NCI-H69 (cell line): ENCODE measurements around the gene RPS27.

ENCODE experiments used
- DNase-seq: peaks from one replicate; lab custom pipeline; 2025; lab: John Stamatoyannopoulos, UW

RPS27 gene

DNA sequence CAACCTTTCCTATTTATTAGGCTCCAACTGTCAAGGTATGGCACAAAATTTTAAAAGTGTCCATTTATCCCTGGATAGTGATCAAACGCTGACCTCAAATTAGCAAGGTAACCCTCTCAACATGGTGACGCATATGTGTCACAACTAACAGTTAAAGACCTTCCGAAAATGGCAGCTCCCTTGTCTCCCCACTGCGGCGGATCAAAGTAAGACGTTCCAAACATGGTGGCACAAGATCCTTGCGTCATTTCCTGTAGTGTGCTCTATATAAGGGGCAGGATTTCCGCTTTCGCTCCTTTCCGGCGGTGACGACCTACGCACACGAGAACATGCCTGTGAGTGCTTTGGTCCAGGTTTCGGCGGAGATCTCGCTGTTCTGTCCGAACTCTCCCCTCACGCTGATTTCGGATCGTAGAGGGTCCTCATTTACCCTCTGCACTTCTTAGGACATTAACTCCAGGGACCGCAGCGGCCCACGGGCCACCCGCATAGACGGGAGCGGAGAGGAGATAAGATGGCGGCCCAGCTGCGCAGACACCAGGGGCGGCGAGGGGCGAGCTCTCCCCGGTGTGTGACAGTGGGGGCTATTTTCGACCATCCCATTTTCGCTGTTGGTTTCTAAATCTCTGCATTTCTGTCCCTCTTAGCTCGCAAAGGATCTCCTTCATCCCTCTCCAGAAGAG lies at the start of gene RPS27:
RPS27 (plus strand) TSS at position 295 of the 683 bp plus-strand sequence; CDS start at position 330, 35 bp downstream.
- peak; percentile 99 for DNase-seq

DNA sequence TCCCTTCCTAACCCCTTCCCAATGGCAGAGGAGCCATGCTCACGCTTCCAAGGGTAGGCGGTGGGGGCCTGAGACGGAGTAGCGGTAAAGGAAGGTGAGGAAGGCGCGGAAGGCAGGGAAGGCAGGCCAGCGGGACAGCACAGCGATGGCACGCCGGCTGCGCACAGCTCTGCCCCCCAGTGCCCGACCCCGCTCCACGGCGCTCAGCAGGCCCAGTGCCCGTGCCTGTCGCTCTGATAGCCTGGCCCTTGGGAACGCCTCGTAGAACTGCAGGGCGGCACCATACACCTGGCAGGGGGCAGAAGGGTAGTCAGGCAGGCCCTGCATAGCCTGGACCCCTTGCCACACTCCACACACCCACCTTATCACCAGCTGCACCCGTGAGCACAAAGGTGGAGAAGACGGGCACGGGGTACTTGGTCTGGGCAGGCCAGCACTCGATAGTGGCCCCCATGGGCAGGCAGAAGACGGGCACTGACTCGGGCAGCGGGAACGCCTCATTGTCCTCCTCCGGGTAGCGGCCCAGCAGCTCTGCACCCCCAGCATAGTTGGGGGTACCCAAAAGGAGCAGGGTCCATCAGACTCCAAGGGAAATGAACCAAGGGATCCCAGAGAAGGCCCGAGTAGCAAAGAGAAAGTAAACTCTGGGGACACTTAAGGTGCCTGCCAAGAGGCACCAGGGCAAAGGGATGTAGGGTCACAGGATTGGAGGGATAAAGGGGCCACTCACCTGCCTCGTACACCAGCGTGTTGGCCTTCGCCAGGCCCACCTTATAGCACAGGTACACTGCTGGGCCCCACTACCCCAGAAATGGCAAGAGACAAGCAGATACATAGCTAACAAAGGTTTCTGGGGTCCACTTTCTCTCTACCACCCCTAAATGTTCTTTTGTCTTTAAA lies 48.5 kb upstream of the RPS27 start:
- DNase-seq: no peak

DNA sequence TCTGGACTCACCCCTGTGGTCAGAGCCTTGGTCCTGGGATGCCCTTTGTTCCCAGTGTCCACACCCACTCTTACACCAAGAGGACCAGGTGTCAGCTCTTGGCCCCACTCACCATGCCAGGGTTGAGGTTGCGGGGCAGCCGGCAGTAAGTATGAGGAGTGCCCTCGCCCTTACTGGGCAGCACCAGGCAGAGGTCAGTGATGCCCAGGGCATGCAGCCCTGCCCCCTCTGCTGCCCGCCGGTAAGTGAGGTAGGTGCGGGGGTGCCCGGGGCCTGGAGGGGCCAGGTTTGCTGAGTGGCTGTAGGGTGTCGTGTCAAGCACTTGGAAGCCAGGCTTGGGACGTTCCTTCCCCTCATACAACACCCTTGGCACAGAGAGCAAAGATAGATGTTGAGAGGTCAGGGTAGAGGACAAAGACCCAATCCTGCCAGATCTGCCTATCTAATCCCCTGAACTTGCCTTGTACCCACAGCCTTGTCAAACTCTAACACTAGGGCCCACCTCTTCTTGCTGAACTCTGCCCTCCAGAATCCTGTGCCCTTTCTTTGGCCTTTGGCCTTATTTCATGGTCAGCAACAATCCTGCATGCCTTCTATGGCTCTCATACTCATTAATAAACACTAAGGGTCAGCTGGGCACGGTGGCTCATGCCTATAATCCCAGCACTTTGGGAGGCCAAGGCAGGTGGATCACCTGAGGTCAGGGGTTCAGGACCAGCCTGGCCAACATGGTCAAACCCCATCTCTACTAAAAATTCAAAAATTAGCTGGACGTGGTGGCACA lies 47.6 kb upstream of the RPS27 start:
- no peak for DNase-seq

DNA sequence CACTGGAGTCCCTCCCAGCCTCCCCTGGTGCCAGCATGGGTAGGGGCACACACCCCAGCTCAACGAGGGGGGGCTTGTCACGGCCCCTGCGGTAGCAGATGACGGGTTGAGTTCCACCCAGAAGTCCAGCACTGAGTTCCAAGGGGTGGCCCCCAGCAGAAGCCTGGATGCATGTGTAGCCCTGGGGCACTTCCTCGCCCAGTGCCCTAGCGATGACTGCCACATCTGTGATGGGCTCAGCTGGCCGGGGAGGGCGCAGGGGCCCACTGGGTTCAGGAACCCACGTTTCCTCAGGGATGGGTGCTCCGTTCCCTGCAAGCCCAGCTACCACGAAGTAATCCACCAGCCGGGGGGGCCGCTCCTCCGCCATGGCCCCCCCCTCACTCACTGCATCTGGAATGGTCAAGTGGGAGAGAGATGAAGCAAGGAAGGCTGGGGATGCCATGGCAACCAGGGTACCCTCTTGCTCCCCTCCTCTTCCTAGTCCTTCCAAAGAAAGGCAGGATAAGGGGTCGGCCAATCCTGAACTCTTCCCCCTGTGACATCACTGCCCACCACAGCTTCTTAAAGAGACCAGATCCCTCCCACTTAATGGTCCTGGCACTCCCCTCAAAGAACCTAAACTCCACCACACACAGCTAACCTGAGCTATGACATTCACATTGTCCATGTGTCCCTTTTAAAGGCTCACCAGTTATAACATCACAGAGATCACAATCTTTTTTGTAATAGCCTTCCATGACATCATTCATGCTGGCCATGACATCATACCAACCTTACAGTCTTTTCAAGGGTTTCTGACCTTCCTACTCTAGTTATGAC lies 46.3 kb upstream of the RPS27 start:
- DNase-seq: no peak

DNA sequence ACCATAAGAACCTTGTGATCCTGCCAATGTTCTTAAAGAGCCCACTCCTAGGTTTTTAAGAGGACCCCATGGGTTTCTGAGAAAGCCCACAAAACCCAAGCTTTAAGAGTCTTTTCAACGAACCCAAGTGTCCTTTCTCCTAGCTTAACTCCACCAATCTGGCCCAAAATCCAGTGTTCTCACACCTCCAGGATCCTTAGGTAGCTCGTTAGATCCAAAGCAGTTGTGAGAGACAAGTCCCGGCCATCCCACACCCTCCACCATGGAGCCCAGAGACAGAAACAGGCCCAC lies 45.8 kb upstream of the RPS27 start:
- no peak for DNase-seq

DNA sequence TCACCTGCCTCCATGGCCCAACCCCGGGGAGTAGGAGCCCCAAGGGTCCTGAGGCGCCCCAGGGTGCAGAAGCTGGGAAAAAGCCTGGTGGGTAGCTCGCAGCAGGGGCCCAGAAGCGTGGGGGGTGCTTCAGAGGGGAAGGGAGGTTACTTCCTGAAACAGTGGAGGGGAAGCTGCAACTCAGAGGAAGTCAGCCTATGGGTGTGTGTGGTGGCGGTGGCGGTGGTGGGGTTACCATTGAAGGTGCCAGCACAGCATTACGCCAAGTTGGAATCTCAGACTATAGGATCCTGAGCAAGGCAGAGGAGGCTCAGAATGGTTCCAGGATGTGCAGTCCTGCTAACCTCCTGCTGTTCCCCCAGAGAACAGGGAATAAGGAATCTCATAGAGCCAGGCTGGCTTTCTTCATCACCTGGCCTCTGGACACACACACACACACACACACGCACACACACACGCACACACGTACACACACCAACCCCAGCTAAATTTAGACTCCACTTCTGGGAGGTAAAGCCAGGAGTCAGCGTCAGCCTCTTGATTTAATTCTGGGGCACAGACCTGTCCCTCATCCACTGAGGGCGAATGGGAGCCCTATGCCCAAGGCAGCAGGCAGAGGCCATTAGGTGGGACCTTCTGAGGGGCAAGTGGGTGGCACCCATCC lies 45.3 kb upstream of the RPS27 start:
- DNase-seq: peak; percentile 57

DNA sequence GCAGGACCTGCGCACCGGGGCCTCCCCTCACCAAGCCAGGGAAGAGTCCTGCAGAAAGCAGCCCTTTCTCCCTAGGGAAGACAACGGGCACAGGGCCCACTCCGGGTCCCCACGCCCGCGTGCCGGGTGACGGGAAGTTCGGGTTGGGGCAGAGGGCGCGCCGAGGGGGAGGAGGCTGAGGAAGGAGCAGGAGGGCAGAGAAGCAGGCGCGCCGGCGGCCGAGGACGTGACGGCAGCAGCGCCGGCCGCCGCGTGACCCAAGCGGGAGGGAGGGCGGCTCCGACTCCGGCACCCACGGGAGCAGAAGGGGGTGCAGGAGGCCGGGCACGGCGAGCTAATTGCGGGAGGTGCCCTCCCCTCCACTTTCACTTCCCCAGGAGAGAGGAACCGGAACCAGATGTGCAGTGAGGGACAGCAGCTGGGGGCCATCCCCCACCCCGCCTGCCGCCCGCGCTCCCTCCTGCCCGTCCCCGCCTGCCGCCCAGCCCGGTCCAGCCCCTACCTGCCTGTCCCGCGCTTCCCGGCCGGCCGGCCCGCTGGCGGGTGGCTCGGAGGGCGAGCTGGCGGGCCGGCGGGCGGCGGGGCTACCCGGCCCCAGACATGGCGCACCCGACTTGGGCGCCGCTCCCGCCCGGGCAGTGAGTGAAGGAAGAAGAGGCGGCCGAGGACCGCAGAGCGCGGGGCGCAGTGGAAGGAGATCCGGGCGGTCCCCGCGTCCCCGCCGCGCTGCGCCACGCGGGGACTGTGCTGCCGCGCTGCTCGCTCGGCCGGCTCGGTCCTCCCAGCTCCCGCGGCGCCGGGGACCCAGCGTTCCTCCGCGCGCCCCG lies 44.6 kb upstream of the RPS27 start:
- peak; percentile 80 for DNase-seq

DNA sequence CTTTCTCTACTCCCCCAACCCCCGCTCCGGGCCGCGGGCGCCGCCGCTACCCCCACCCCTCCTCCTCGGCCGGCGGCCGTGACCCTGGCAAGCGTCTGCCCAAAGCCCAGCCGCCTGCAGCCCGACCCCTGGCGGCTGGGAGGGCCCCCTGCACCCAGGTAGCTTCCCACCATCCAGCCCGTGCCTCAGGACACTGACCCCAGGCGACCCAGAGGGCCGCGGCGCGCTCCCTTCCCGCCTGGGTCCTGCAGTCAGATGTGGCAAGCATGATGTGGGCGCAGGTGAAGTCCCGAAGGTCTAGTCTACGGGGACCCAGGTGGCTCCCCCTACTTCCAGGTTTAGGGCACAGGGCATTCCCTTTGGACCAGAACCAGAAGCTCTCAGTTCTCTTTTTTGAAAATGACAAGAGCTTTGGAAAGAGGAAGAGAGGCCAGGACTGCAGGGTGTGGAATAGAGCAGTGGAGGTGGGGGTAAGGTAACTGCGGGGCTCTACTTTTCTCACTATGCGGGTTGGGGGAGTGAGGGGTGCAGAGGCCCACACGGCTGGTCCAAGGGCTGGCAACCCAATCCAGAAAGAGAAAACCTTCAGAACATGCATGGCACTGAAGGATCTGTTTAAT lies 43.8 kb upstream of the RPS27 start, which contains the start of gene DENND4B:
DENND4B (minus strand) TSS at position 97 of the 620 bp plus-strand sequence. CDS start 2,344 bp downstream, outside the sequence.
- DNase-seq: peak; percentile 91

DNA sequence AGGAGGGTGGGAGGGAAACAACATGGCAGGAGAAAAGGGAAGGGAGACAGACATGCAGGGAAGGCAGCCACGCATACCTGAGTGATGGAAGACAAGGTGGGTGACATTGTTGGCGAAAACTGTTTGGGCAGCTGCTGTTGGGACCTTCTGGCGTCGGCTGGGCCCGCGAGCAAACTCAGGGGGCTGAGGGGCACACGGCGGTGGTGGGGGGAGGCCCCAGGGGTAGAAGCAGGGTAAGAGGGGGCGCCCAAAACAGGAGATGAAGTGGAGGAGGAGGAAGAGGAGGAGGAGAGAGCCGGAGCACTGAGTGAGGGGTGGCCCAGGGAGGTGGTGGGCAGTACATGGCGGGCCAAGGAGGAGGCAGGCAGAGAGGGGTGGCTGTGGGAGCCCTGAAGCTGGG lies 39.4 kb upstream of the RPS27 start:
- no peak for DNase-seq

DNA sequence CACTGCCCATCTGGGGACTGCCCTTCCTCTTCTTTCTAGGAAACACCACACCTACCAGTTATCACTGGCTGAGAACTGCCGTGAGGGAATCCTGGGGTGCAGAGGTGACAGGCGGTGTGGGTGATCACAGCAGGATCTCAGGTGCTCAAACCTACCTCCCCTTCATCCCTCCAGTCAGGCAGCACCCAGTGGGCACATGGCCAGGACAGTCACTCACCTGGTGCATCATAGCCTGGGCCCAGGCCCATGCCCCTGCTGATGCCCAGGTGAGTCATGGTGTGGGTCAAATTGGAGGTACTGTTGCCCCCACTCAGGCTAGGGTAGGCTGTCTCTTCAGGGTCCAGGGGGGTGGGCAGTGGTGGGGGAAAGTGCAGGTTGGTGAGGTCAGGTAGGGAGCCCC lies 38.8 kb upstream of the RPS27 start:
- DNase-seq: no peak

DNA sequence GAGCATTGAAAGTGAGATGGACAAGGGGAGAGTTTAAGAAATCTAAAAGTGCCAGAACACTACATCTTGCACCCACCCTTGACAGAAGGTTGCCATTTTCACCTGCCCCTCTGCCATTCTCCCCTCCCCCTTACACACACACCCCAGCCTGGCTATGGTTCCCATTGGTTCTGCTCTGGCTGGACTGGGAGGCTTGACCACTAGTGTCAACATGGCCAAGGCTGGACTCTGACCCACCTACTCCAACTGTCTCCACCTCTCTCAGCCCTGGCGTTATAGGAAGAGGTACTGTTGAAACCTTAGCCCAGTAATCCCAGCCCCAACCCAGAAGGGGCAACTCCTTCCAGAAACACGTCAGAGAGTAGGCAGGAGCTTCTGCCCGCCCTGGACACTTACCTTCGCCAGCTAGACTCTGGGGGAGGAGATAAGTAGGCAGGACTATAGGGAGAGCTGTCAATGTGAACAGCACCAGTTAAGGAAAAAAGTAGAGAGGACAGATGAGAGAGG lies 36.6 kb upstream of the RPS27 start:
- no peak for DNase-seq

DNA sequence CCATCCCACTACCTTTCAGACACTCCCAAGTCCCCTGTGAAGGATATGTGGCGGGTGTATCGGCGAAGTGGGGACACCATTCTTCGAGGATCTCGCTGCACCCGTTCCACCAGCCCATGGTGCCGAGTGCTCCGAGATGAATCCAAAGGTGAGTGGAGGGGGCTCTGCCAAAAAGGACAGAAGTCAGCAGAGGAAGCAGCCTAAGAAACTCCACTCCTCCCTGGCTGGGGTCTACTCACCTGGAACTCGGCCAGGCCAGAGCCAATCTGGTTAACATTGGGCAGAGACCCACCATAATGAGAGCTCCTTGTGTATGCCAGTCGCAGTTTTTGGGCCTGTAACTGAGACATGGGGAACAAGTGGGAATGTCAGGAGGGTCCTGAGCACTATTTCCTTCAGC lies 35.7 kb upstream of the RPS27 start:
- DNase-seq: no peak

DNA sequence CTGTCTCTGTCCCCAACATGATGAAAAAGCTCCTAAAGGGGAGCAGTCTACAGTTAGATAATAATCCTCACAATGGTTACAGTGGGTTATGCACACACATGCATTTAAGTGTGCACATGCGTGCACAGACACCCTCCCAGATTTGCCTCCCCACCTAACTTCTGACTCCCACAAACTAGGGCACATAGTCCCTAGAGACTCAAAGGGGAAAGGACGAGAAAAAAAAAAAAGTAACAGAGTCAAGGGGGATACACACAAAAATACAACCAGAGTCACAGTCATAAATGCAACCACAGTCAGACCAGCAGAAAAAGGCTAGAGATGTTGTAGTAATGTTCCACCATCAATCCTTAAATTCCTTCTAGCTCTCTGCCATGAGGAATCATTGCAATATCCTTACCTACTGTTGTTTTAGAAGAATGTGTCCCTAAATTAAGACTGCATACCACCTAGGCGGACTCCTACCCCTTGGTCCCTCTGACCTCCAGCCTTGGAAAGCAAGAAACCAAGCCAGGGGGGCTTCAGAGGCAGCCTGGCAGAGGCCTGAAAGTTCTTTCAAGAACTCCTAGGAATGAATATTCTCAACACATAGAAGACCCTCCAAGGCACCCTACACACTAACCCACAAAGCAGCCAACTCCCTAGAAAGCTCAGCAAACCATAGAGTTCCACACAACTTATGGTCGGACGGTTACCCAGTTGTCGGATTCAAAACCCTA lies 33.4 kb upstream of the RPS27 start:
- DNase-seq: no peak

DNA sequence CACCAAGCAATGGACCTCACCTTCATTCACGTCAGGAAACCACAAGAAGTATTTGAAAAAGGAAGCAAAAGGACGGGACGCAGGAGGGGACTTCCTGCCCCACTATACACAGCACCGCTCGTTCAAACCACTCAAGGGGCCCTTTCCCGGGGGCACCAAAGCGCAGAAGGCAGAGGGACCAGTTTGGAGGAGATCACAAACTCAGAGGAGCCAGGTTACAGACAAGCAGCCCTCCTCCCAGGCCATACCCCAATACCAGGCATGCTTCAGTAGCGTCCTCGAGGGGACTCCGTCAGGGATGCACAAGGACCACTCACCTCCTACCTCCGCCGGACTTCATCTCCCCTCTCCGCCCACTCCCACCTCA lies 32.8 kb upstream of the RPS27 start:
- DNase-seq: peak; percentile 60

DNA sequence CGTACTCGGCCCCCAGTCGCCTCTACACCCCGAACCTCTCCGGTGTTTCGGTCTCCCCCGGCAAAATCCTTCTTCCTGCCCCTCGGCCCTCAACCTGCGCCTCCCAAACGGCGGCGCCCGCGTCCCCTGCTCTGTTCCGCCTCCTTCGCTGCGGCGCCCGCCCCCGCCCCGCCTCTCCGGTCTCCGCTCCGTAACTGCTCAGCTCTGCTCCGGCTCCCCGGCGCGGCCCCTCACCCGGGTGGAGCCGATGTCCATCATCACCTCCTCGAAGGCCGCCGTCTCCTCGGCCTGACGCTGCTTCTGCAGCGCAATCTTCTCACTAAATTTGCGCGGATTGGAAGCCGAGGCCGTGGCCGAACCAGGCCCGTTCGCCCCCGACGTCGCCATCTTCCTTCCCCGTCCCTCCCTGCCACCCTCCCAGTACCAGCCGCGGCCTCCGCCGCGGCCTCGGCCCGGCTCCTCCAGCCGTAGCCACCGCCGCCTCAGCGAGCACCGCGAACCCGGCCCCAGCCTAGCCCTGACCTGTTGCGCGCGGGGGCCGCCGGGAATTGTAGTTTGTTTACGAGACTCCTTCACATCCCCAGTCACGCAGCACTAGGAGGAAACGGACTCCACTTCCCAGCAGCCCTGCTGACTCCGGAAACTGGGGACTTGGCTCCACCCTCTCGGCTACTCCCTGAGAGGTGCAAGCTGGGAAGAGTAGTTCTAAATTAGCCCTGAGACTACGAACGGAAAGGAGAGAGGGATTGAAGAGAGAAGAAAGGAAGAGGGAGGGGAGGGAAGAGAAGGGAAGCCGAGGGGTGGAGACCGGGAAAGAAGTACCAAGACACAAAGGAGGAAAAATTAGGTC lies 32.2 kb upstream of the RPS27 start, which contains the start of gene CRTC2:
CRTC2 (minus strand) TSS at position 502 of the 850 bp plus-strand sequence; CDS start at position 387, 115 bp downstream.
- DNase-seq: peak; percentile 100

DNA sequence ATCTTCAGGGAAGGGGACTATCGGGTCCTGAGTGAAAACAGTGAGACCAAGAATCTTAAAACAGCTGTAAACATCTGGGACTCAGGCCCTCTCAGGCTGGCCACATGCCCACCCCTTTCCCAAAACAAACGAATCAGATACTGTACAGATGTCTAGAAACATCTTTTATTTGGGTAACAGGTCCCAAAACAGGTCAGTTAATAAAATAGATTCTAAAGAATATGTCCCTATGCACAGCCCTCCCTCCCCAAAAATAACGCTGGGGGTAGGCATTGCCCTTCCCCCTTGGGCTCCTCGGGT lies 31.7 kb upstream of the RPS27 start:
- no peak for DNase-seq

DNA sequence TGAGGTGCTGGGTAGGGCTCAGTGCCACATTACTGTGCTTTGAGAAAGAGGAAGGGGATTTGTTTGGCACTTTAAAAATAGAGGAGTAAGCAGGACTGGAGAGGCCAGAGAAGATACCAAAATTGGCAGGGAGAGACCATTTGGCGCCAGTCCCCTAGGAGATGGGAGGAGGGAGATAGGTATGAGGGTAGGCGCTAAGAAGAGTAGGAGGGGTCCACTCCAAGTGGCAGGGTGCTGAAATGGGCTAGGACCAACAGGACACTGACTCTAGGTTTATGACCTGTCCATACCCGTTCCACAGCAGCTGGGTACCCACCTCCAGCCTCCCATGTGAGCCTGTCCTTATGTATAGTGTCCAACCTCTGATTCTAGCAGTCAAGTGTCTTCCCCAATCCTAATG lies 31.1 kb upstream of the RPS27 start:
- DNase-seq: no peak

DNA sequence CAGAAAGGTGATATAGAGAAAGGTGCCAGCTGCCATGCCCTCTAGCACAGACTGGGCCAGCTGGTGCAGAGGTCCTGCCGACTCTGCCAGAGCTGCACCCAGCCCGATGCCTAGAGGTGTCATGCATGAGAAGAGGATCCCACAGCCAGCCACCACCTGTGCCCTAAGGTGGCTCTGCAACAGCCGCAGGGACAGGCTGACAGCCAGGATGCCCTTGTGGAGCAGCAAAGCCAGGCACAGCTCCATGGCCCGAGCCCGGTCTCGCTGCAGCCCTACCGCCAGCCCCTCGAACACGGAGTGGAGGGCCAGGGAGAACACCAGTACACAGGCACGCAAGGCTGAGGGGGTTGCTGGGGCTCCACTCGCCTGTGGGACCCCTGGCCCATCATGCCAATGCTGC lies 30.4 kb upstream of the RPS27 start:
- no peak for DNase-seq
